HepG2 (cell line): ENCODE data around the gene GRIN2C. TPM values are rescaled to one million over a fixed set of nuclear protein-coding genes. Genes with fewer than 3 reads are reported as not detected.

Source experiments
- CENPX ChIP-seq: sonication (generic); formaldehyde crosslinking; IDR thresholded peaks from 2 replicates; pipeline ENCODE4 v1.9.0; 2021; ENCODE audit warnings: mild to moderate bottlenecking, missing genetic modification reagents, moderate library complexity
- EP300 ChIP-seq, 3 experiments: sonication (generic) in 1 of 3; formaldehyde crosslinking in 1 of 3; IDR thresholded peaks; 2 replicates each; pipeline versions ENCODE4 v1.5.1 to v1.6.1; 2011 to 2020; ENCODE audit warnings: low read depth in 2 of 3, low read length in 2 of 3, borderline replicate concordance in 1 of 3, improper control_type of control experiment in 1 of 3, mild to moderate bottlenecking in 1 of 3, missing genetic modification reagents in 1 of 3, moderate library complexity in 1 of 3
- HIVEP1 ChIP-seq: sonication (generic); formaldehyde crosslinking; IDR thresholded peaks from 2 replicates; pipeline ENCODE4 v1.4.0; 2020; ENCODE audit warnings: mild to moderate bottlenecking, missing genetic modification reagents
- HNRNPL ChIP-seq: fragments of 200-400 bp; formaldehyde crosslinking; IDR thresholded peaks from 2 replicates; pipeline ENCODE4 v1.6.1; 2017; ENCODE audit warnings: mild to moderate bottlenecking, low read depth, low read length
- MAFF ChIP-seq: IDR thresholded peaks from 2 replicates; pipeline ENCODE4 v1.6.1; 2011; ENCODE audit warnings: low read depth, low read length, improper control_type of control experiment
- MTA1 ChIP-seq: sonication (generic); formaldehyde crosslinking; IDR thresholded peaks from 2 replicates; pipeline ENCODE4 v1.4.0; 2020; ENCODE audit warnings: missing genetic modification reagents, mild to moderate bottlenecking, borderline replicate concordance
- PITX1 ChIP-seq: sonication (generic); formaldehyde crosslinking; IDR thresholded peaks from 2 replicates; pipeline ENCODE4 v1.5.1; 2020; ENCODE audit warnings: mild to moderate bottlenecking, missing genetic modification reagents
- SALL1 ChIP-seq: sonication (generic); formaldehyde crosslinking; IDR thresholded peaks from 2 replicates; pipeline ENCODE4 v1.8.0; 2022; ENCODE audit warnings: mild to moderate bottlenecking, missing genetic modification reagents
- SRY ChIP-seq: sonication (generic); formaldehyde crosslinking; IDR thresholded peaks from 2 replicates; pipeline ENCODE4 v1.8.0; 2022; ENCODE audit warnings: mild to moderate bottlenecking, missing genetic modification reagents
- TOPORS ChIP-seq: sonication (generic); formaldehyde crosslinking; IDR thresholded peaks from 2 replicates; pipeline ENCODE4 v1.8.0; 2023; ENCODE audit warnings: mild to moderate bottlenecking, missing genetic modification reagents
- TRIM22 ChIP-seq: fragments of 450-650 bp; IDR thresholded peaks from 2 replicates; pipeline ENCODE4 v1.6.1; 2017
- ZBTB39 ChIP-seq: sonication (generic); formaldehyde crosslinking; IDR thresholded peaks from 2 replicates; pipeline ENCODE4 v1.5.0; 2020; ENCODE audit warnings: missing genetic modification reagents
- ZNF136 ChIP-seq: sonication (generic); formaldehyde crosslinking; IDR thresholded peaks from 2 replicates; pipeline ENCODE4 v1.8.1; 2022; ENCODE audit warnings: low read depth, mild to moderate bottlenecking, moderate library complexity, missing genetic modification reagents
- ZNF17 ChIP-seq: sonication (generic); formaldehyde crosslinking; IDR thresholded peaks from 2 replicates; pipeline ENCODE4 v1.5.0; 2020; ENCODE audit warnings: mild to moderate bottlenecking, missing genetic modification reagents
- ZNF263 ChIP-seq: sonication (generic); formaldehyde crosslinking; IDR thresholded peaks from 2 replicates; pipeline ENCODE4 v1.4.0; 2020; ENCODE audit warnings: missing genetic modification reagents
- ZNF274 ChIP-seq: sonication (generic); formaldehyde crosslinking; IDR thresholded peaks from 2 replicates; pipeline ENCODE4 v1.5.1; 2020; ENCODE audit warnings: mild to moderate bottlenecking, missing genetic modification reagents
- ZNF577 ChIP-seq: sonication (generic); formaldehyde crosslinking; IDR thresholded peaks from 2 replicates; pipeline ENCODE4 v1.4.0; 2020; ENCODE audit warnings: mild to moderate bottlenecking, low read depth, missing genetic modification reagents, borderline replicate concordance
- ZNF782 ChIP-seq: sonication (generic); formaldehyde crosslinking; IDR thresholded peaks from 2 replicates; pipeline ENCODE4 v1.4.0; 2020; ENCODE audit warnings: missing genetic modification reagents, mild to moderate bottlenecking, borderline replicate concordance
- polyA plus RNA-seq, 8 experiments: library from polyadenylated mRNA; depleted of rRNA in 3 of 8; stranded (reverse) in 7 of 8; unstranded in 1 of 8; fragments of >200 nt; fragmentation: Illumina TruSeq in 4 of 8; extraction: Trizol in 4 of 8; gene quantifications; 2 replicates each; pipeline versions ENCODE4 v1.2.1 to v1.2.3, GENCODE V29; 2011 to 2016; ENCODE audit warnings: low read depth in 4 of 8, missing spikeins in 1 of 8, mixed read lengths in 1 of 8; ENCODE audit not compliant: insufficient read depth in 1 of 8
- total RNA-seq, 5 experiments: library from RNA; depleted of rRNA; stranded (reverse); fragments of >200 nt; fragmentation: Illumina TruSeq; extraction: Trizol; gene quantifications; 2 replicates each; pipeline ENCODE4 v1.2.3, GENCODE V29; 2016; ENCODE audit warnings: low read depth in 1 of 5
- TF ChIP-seq, protein P1 (sequence below): sonication (generic); formaldehyde crosslinking; IDR thresholded peaks from 2 replicates; pipeline ENCODE4 v1.5.0; 2020; ENCODE audit warnings: missing genetic modification reagents, mild to moderate bottlenecking, borderline replicate concordance
- TF ChIP-seq, protein P2 (sequence below): sonication (generic); formaldehyde crosslinking; IDR thresholded peaks from 2 replicates; pipeline ENCODE4 v1.4.0; 2020; ENCODE audit warnings: mild to moderate bottlenecking, missing genetic modification reagents

Gene GRIN2C
- total and polyA plus RNA-seq, 2 of the 13 experiments (the other 11 are each of a cell fraction or from before 2014, with no cell fraction given) = 0.03 to 0.11 TPM

DNA sequence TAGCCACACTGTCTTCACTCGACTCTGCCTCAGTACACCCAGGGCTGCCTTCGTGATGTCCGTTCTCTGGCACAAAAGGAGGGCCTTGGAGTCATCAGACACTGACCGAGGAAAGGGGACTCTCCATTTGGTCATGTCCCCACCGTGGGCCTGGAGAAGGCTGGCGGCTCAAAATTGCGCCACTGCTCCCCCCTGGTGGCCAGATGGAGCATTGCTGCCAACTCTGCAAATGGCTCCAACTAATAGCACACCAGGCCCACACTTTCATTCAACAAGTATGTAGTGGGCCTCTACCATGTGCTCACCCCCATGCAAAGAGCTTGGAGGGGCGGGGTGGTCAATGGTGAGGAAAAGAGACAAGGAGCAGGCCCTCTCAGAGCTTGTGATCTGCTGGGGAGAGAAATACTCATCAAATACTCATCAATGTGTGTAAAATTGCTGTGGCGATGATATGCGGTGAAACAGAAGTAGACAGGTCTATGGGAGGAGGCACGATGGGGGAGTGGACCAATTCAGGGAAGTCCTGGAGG is 5.2 kb upstream of the GRIN2C start (continued):
- no peak for TF ChIP-seq ZNF782 (CRISPR knock-in tag)
- TF ChIP-seq, protein P1, sequence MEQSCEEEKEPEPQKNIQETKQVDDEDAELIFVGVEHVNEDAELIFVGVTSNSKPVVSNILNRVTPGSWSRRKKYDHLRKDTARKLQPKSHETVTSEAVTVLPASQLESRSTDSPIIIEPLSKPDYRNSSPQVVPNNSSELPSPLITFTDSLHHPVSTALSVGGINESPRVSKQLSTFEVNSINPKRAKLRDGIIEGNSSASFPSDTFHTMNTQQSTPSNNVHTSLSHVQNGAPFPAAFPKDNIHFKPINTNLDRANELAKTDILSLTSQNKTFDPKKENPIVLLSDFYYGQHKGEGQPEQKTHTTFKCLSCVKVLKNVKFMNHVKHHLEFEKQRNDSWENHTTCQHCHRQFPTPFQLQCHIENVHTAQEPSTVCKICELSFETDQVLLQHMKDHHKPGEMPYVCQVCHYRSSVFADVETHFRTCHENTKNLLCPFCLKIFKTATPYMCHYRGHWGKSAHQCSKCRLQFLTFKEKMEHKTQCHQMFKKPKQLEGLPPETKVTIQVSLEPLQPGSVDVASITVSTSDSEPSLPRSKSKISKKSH (CRISPR knock-in tag) = peak; percentile 32; the same call in 1 of the 2 replicates
- TF ChIP-seq MAFF = peak; percentile 67; the same call in 1 of the 2 replicates
- TF ChIP-seq ZNF274 (CRISPR knock-in tag) = peak; percentile 34; the same call in 1 of the 2 replicates
- peak; percentile 63; the same call in 1 of the 2 replicates for TF ChIP-seq ZNF136
- TF ChIP-seq ZNF17 (CRISPR knock-in tag) = no peak
- TF ChIP-seq TRIM22 = no peak
- no peak for TF ChIP-seq TOPORS (CRISPR knock-in tag)
- no peak for TF ChIP-seq ZNF577 (CRISPR knock-in tag)
- TF ChIP-seq ZNF263 = peak; percentile 49; the same call in 1 of the 2 replicates
- TF ChIP-seq CENPX = no peak
- 0 out of 2 replicates have a peak, but pooled peaks have one; percentile 52 for TF ChIP-seq SRY (CRISPR knock-in tag)
- TF ChIP-seq HIVEP1 (CRISPR knock-in tag) = 0 out of 2 replicates have a peak, but pooled peaks have one; percentile 37
- no peak for TF ChIP-seq HNRNPL
- TF ChIP-seq EP300 (IDR thresholded peaks at IDR 0.05; ENCODE audit: low read depth in 2 of 2, low read length in 2 of 2) = no peak
- 0 out of 2 replicates have a peak, but pooled peaks have one; percentile 22 for TF ChIP-seq EP300 (CRISPR knock-in tag; IDR thresholded peaks at IDR 0.05; ENCODE audit: borderline replicate concordance)
- TF ChIP-seq, protein P2, sequence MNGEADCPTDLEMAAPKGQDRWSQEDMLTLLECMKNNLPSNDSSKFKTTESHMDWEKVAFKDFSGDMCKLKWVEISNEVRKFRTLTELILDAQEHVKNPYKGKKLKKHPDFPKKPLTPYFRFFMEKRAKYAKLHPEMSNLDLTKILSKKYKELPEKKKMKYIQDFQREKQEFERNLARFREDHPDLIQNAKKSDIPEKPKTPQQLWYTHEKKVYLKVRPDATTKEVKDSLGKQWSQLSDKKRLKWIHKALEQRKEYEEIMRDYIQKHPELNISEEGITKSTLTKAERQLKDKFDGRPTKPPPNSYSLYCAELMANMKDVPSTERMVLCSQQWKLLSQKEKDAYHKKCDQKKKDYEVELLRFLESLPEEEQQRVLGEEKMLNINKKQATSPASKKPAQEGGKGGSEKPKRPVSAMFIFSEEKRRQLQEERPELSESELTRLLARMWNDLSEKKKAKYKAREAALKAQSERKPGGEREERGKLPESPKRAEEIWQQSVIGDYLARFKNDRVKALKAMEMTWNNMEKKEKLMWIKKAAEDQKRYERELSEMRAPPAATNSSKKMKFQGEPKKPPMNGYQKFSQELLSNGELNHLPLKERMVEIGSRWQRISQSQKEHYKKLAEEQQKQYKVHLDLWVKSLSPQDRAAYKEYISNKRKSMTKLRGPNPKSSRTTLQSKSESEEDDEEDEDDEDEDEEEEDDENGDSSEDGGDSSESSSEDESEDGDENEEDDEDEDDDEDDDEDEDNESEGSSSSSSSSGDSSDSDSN (CRISPR knock-in tag) = no peak
- TF ChIP-seq SALL1 (CRISPR knock-in tag) = peak; percentile 46; the same call in 1 of the 2 replicates
- peak; percentile 17; the same call in 1 of the 2 replicates for TF ChIP-seq PITX1
- 0 out of 2 replicates have a peak, but pooled peaks have one; percentile 22 for TF ChIP-seq MTA1 (CRISPR knock-in tag)
- no peak for TF ChIP-seq ZBTB39 (CRISPR knock-in tag)
